DMS153 (cell line): Measurements from ENCODE around the gene GCH1.

ENCODE experiments used
- DNase-seq: peaks from one replicate; lab custom pipeline; 2025; lab: John Stamatoyannopoulos, UW

GCH1 gene

DNA sequence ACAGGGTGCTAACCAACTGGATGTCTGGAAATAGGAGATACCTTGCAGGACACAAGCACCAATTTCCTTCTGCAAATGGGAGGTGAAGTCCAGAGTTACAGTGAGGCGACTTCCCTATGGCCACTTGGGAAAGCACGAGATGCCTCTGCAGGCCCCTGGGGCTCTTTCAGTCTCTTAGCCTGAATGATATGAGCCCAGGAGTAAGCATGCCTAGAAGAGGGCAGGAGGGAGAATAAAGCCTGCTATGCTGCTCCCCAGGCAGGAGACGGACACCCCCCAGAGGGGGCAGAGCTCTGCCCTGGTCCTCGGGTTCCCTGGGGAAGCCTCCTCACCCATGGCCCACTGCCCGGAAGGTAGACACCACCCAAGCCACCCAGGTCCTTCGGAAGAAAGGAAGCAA is 105.1 kb downstream of the GCH1 start:
- DNase-seq: no peak

DNA sequence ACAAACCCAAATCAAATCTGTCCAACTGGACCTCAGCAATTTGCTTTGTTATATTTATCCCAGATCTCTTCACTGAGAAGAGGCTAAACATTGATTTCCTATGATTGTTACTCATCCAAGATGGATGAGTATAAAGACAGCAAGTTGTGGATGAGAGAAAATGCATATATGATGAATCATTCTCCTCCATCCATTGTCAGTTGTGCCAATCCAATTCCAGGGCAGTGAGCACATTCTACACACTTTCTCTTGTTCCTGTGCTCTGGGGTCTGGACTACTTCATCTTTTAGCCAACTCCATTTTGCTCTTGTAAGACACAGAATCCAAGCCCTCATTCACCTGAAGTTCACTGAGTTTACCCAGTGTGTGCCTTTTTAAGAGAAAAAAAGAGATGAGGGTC is 105.7 kb downstream of the GCH1 start:
- no peak for DNase-seq

DNA sequence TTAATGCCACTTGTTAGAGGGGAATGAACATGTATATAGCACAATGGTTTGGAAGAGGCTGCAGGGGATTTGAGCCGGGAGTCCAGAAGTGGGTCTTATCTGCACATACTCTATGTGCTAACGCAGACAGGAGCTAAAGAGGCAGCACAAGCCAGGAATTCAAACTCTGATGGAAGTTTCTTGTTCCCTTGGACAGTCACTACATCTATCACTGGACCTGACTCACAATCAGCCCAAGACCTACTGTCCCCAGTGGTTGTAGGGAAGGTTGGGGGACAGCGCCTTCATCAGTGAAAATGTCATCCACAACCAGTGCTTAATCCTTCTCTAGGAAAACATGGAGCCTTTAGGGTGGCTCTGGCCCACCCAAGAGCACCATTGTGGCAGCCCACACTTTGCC is 107.8 kb downstream of the GCH1 start:
- no peak for DNase-seq

DNA sequence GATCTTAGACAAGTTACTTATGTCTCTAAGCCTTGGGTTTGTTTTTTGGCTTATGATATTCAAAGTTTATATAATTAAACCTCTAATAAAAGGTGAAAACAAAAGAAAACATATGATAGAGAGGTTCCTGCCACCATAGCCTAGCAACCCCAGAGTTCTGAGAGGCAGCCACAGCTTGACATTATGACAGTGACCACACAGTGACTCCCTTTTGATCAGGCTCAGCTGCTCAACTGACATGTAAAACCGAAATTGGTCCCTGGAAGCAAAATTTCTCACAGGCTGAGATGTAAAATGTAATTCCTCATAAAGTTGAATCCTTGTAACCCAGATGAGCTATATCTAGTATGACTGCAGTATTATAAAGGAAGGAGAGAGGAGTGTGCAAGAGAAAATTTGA is 108.5 kb downstream of the GCH1 start:
- DNase-seq: no peak

DNA sequence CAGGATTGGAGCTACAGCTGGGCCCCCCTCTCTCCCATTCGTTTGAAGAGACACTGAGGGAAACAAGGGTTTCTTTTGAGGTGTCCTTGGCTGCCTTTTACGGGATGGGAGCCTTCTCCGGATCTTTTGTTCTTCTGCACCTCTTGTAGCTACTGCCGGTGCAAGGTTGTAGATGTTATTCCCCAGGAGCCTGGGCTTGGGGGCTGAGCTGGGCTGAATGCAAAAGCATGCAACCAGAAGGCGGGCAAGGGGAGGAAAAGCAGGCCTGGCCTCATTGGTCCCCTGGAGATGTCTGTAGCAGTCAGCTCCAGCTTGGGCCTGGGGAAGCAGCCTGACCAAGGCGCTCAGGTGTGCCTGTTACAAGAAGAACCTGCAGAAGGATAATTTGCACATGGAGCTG is 110.3 kb downstream of the GCH1 start:
- DNase-seq: no peak
